Measurements from ENCODE around the gene PDE4D. TPM values are rescaled to one million over a fixed set of nuclear protein-coding genes. Genes with fewer than 3 reads are reported as not detected.

Gene PDE4D
- total and polyA plus RNA-seq, 10 of the 15 experiments (the other 5 are each of a cell fraction or from before 2014, with no cell fraction given), result 0.87 to 4.1 (median 2.2) TPM

- ChIA-PET RAD21 (ENCODE audit: unreplicated experiment) (no interaction called here), SMC1A (ENCODE audit: uncharacterized antibody, unreplicated experiment) (interaction anchor here (1.0 to 2.2 kb wide), 7 partner anchors 12 to 178 kb away, joined by 3 to 13 read pairs (median 6); no protein-coding TSS in a partner anchor), POLR2A (no interaction called here), CTCF (interaction anchor here (0.8 to 5.8 kb wide), 12 partner anchors 8 to 298 kb away, joined by 3 to 98 read pairs (median 4); no protein-coding TSS in a partner anchor)
- no peaks in the 10 kb centered on the region; a peak in 1 of 4 replicates for H3K27me3 ChIP-seq (replicated peaks in 1 of 2; ENCODE audit: control insufficient read depth in 2 of 2, insufficient read depth in 2 of 2, low read length in 1 of 2)
- DNase-seq (ENCODE audit: low read depth, low spot score), result no peak
- no peaks in the 10 kb centered on the region for H3K36me3 ChIP-seq (ENCODE audit: control insufficient read depth in 2 of 2, insufficient read depth in 2 of 2, low read length in 1 of 2)
- FAIRE-seq, result no peak
- no peak overlapping the region for H3K4me2 ChIP-seq (ENCODE audit: control insufficient read depth, insufficient read depth)
- no TSS peak for BruUV-seq (replicated peaks)
- no peak for ATAC-seq
- in situ Hi-C loops (cut with MboI), result no loop called here
- intact Hi-C loops (cut with micrococcal nuclease; ENCODE audit: unreplicated experiment), result loop anchor here (5.0 kb wide), 1 partner anchor 179 kb away; no protein-coding TSS in a partner anchor
- no peaks in the 10 kb centered on the region for H3K9me3 ChIP-seq (replicated peaks; ENCODE audit: control insufficient read depth, insufficient read depth, low read length)
- no peak overlapping the region for H2AFZ ChIP-seq (ENCODE audit: control insufficient read depth, low read depth, low read length)
- H3K9ac ChIP-seq (ENCODE audit: control insufficient read depth, insufficient read depth, low read length), result no peak overlapping the region
- 32% methylated on average over 4 of the region's 4 CpGs for WGBS (ENCODE audit: insufficient coverage, insufficient replicate concordance, low lambda C conversion rate, missing lambda C conversion rate)
- no peak for TF ChIP-seq CEBPZ (IDR thresholded peaks at IDR 0.05; ENCODE audit: low read depth, low read length)
- TF ChIP-seq ZNF384 (IDR thresholded peaks at IDR 0.05; ENCODE audit: borderline replicate concordance, low read depth, low read length), result no peak
- no peak for TF ChIP-seq NR2C2 (IDR thresholded peaks at IDR 0.05; ENCODE audit: borderline replicate concordance, control insufficient read depth, insufficient read length, low read depth)
- TF ChIP-seq E2F4 (IDR thresholded peaks at IDR 0.05; ENCODE audit: low read depth, low read length), result no peak
- no peak for TF ChIP-seq MLLT1 (IDR thresholded peaks at IDR 0.05)
- TF ChIP-seq POLR2AphosphoS2 (IDR thresholded peaks at IDR 0.05; ENCODE audit: low read depth, low read length), result no peak
- TF ChIP-seq KLF5 (IDR thresholded peaks at IDR 0.05; ENCODE audit: partially characterized antibody), result no peak
- no peak for TF ChIP-seq SP1 (IDR thresholded peaks at IDR 0.05; ENCODE audit: low read depth, low read length)
- no peak for TF ChIP-seq POLR2A (IDR thresholded peaks at IDR 0.05; ENCODE audit: low read depth, low read length)
- TF ChIP-seq CREB1 (IDR thresholded peaks at IDR 0.05; ENCODE audit: low read depth), result no peak
- TF ChIP-seq SPI1 (IDR thresholded peaks at IDR 0.05; ENCODE audit: borderline replicate concordance, insufficient read depth, low read depth, low read length), result no peak
- no peak for TF ChIP-seq USF2 (IDR thresholded peaks at IDR 0.05; ENCODE audit: borderline replicate concordance, low read depth, low read length)
- TF ChIP-seq JUND (IDR thresholded peaks at IDR 0.05; ENCODE audit: low read depth, low read length), result no peak
- no peak overlapping the region for H3K4me3 ChIP-seq
- H3K27ac ChIP-seq (ENCODE audit: control insufficient read depth, insufficient read depth), result no peak overlapping the region
- no peaks in the 10 kb centered on the region for H3K4me1 ChIP-seq (ENCODE audit: control insufficient read depth, insufficient read depth, low read length)
- H3K79me2 ChIP-seq (ENCODE audit: control insufficient read depth, insufficient read depth, low read length), result no peaks in the 10 kb centered on the region
- no peaks in the 10 kb centered on the region for H4K20me1 ChIP-seq (ENCODE audit: control insufficient read depth, insufficient read depth)
Measured at GRCh38 chr5:59366784-59367183, 526.7 kb downstream of the PDE4D start.

Data from GM12878 (cell line).